C4-2B (cell line): ENCODE measurements around the gene SH2D7.

Source experiments
- CTCF ChIP-seq: fragments of 450-650 bp; conservative IDR thresholded peaks from 2 replicates; pipeline ENCODE4 v1.5.1; 2017; ENCODE audit warnings: mild to moderate bottlenecking
- ZFX ChIP-seq: fragments of 450-650 bp; IDR thresholded peaks from 2 replicates; pipeline ENCODE4 v1.6.1; 2017

- TF ChIP-seq CTCF (no peak), ZFX (no peak)
Measured at GRCh38 chr15:78082106-78082742, 10.1 kb upstream of the SH2D7 start.
